HEK293 (cell line): Measurements from ENCODE around the gene KCNQ1.

Experiments used
- CTCF ChIA-PET: fragments of 350-600 bp; formaldehyde crosslinking; extraction: SDS; loops from one replicate; lab custom pipeline; 2021; ENCODE audit warnings: antibody characterized with exemption; lab: Yijun Ruan, JAX
- POLR2A ChIA-PET: fragments of 300-600 bp; formaldehyde crosslinking; extraction: SDS; loops from one replicate; lab custom pipeline; 2020; ENCODE audit warnings: antibody characterized with exemption, inconsistent platforms; lab: Yijun Ruan, JAX
- H3K27ac ChIP-seq: fragments of 200-500 bp; sonication (Bioruptor generic); 2 replicates; pipeline ENCODE4 v1.5.1; 2014; ENCODE audit warnings: low read depth, low read length, control low read depth, inconsistent platforms; ENCODE audit errors: extremely low read depth
- H3K36me3 ChIP-seq, 2 experiments: fragments of 200-500 bp in 1 of 2; sonication (Bioruptor generic) in 1 of 2; 1 replicate in 1 of 2; 2 replicates in 1 of 2; pipeline ENCODE4 v1.5.1; 2014 to 2017; ENCODE audit warnings: inconsistent platforms in 2 of 2, low read length in 2 of 2; ENCODE audit not compliant: control insufficient read depth in 2 of 2, insufficient read depth in 1 of 2
- H3K4me1 ChIP-seq: fragments of 200-500 bp; sonication (Bioruptor generic); 2 replicates; pipeline ENCODE4 v1.5.1; 2014; ENCODE audit warnings: mild to moderate bottlenecking, low read length, inconsistent platforms; ENCODE audit not compliant: control insufficient read depth, insufficient read depth
- H3K4me3 ChIP-seq: 2 replicates; pipeline ENCODE4 v1.5.1; 2011; ENCODE audit warnings: low read depth, mild to moderate bottlenecking, control low read depth, low read length, moderate library complexity
- H3K9me3 ChIP-seq: fragments of 200-500 bp; sonication (Bioruptor generic); 2 replicates; pipeline ENCODE4 v1.5.1; 2014; ENCODE audit warnings: low read depth, low read length, inconsistent platforms; ENCODE audit not compliant: control insufficient read depth, insufficient read depth
- EGR2 ChIP-seq: fragments of 450-650 bp; formaldehyde crosslinking; IDR thresholded peaks from 2 replicates; pipeline ENCODE4 v1.5.1; 2016; ENCODE audit warnings: low read depth, missing biosample characterization, missing genetic modification characterization
- GLIS2 ChIP-seq: fragments of 450-650 bp; formaldehyde crosslinking; IDR thresholded peaks from 2 replicates; pipeline ENCODE4 v1.5.1; 2016; ENCODE audit warnings: missing biosample characterization, missing genetic modification characterization
- HOXD13 ChIP-seq: sonication (generic); formaldehyde crosslinking; IDR thresholded peaks from 2 replicates; pipeline ENCODE4 v1.8.0; 2022; ENCODE audit warnings: missing genetic modification reagents, borderline replicate concordance
- PRDM4 ChIP-seq: fragments of 450-650 bp; formaldehyde crosslinking; IDR thresholded peaks from 2 replicates; pipeline ENCODE4 v1.5.1; 2017; ENCODE audit warnings: missing biosample characterization, missing genetic modification characterization
- RBAK ChIP-seq: fragments of 450-650 bp; formaldehyde crosslinking; IDR thresholded peaks from 2 replicates; pipeline ENCODE4 v1.5.1; 2016; ENCODE audit warnings: missing biosample characterization, missing genetic modification characterization
- SP7 ChIP-seq: fragments of 450-650 bp; formaldehyde crosslinking; IDR thresholded peaks from 2 replicates; pipeline ENCODE4 v1.5.1; 2016; ENCODE audit warnings: missing biosample characterization, missing genetic modification characterization
- ZBTB20 ChIP-seq: fragments of 450-650 bp; formaldehyde crosslinking; IDR thresholded peaks from 2 replicates; pipeline ENCODE4 v1.5.1; 2016; ENCODE audit warnings: missing biosample characterization, missing genetic modification characterization
- ZIC2 ChIP-seq: fragments of 450-650 bp; formaldehyde crosslinking; IDR thresholded peaks from 2 replicates; pipeline ENCODE4 v1.5.1; 2016; ENCODE audit warnings: missing biosample characterization, missing genetic modification characterization
- ZNF112 ChIP-seq: fragments of 450-650 bp; formaldehyde crosslinking; IDR thresholded peaks from 2 replicates; pipeline ENCODE4 v1.5.0; 2017; ENCODE audit warnings: missing biosample characterization, missing genetic modification characterization
- ZNF121 ChIP-seq: fragments of 450-650 bp; formaldehyde crosslinking; IDR thresholded peaks from 2 replicates; pipeline ENCODE4 v1.5.1; 2016; ENCODE audit warnings: missing biosample characterization, missing genetic modification characterization
- ZNF175 ChIP-seq: fragments of 450-650 bp; formaldehyde crosslinking; IDR thresholded peaks from 2 replicates; pipeline ENCODE4 v1.5.1; 2016; ENCODE audit warnings: missing biosample characterization, missing genetic modification characterization
- ZNF274 ChIP-seq, 2 experiments: fragments of 200-500 bp in 1 of 2; fragments of 450-650 bp in 1 of 2; sonication (Bioruptor generic) in 1 of 2; formaldehyde crosslinking in 1 of 2; IDR thresholded peaks; 2 replicates each; pipeline versions ENCODE4 v1.5.1 to v1.6.1; 2014 to 2016; ENCODE audit warnings: borderline replicate concordance in 1 of 2, inconsistent platforms in 1 of 2, low read length in 1 of 2, missing biosample characterization in 1 of 2, missing genetic modification characterization in 1 of 2
- ZNF398 ChIP-seq: fragments of 450-650 bp; formaldehyde crosslinking; IDR thresholded peaks from 2 replicates; pipeline ENCODE4 v1.5.1; 2017; ENCODE audit warnings: missing biosample characterization, missing genetic modification characterization
- ZNF404 ChIP-seq: fragments of 450-650 bp; formaldehyde crosslinking; IDR thresholded peaks from 2 replicates; pipeline ENCODE4 v1.5.1; 2017; ENCODE audit warnings: missing biosample characterization, missing genetic modification characterization
- ZNF416 ChIP-seq: fragments of 450-650 bp; formaldehyde crosslinking; IDR thresholded peaks from 2 replicates; pipeline ENCODE4 v1.5.1; 2016; ENCODE audit warnings: missing biosample characterization, missing genetic modification characterization
- ZNF433 ChIP-seq: fragments of 450-650 bp; formaldehyde crosslinking; IDR thresholded peaks from 2 replicates; pipeline ENCODE4 v1.5.1; 2016; ENCODE audit warnings: missing biosample characterization, missing genetic modification characterization, low read depth
- ZNF48 ChIP-seq: fragments of 450-650 bp; formaldehyde crosslinking; IDR thresholded peaks from 2 replicates; pipeline ENCODE4 v1.5.1; 2016; ENCODE audit warnings: missing biosample characterization, missing genetic modification characterization
- ZNF501 ChIP-seq: fragments of 450-650 bp; formaldehyde crosslinking; IDR thresholded peaks from 2 replicates; pipeline ENCODE4 v1.5.1; 2016; ENCODE audit warnings: missing biosample characterization, missing genetic modification characterization
- ZNF530 ChIP-seq: fragments of 450-650 bp; formaldehyde crosslinking; IDR thresholded peaks from 2 replicates; pipeline ENCODE4 v1.5.1; 2016; ENCODE audit warnings: low read depth, missing biosample characterization, missing genetic modification characterization
- ZNF544 ChIP-seq: fragments of 450-650 bp; formaldehyde crosslinking; IDR thresholded peaks from 2 replicates; pipeline ENCODE4 v1.5.0; 2017; ENCODE audit warnings: missing biosample characterization, missing genetic modification characterization
- ZNF558 ChIP-seq: fragments of 450-650 bp; formaldehyde crosslinking; IDR thresholded peaks from 2 replicates; pipeline ENCODE4 v1.5.1; 2016; ENCODE audit warnings: missing biosample characterization, missing genetic modification characterization
- ZNF623 ChIP-seq: fragments of 450-650 bp; formaldehyde crosslinking; IDR thresholded peaks from 2 replicates; pipeline ENCODE4 v1.5.1; 2016; ENCODE audit warnings: missing biosample characterization, missing genetic modification characterization
- ZNF629 ChIP-seq: fragments of 450-650 bp; formaldehyde crosslinking; IDR thresholded peaks from 2 replicates; pipeline ENCODE4 v1.5.1; 2017; ENCODE audit warnings: missing biosample characterization, missing genetic modification characterization
- ZNF658 ChIP-seq: fragments of 450-650 bp; formaldehyde crosslinking; IDR thresholded peaks from 2 replicates; pipeline ENCODE4; 2016; ENCODE audit warnings: missing biosample characterization, missing genetic modification characterization
- ZNF776 ChIP-seq: fragments of 450-650 bp; formaldehyde crosslinking; IDR thresholded peaks from 2 replicates; pipeline ENCODE4 v1.5.0; 2017; ENCODE audit warnings: missing biosample characterization, missing genetic modification characterization, borderline replicate concordance
- ZNF830 ChIP-seq: fragments of 450-650 bp; IDR thresholded peaks from 2 replicates; pipeline ENCODE4 v1.5.0; 2018; ENCODE audit warnings: missing biosample characterization, missing genetic modification characterization, low read depth, mild to moderate bottlenecking, moderate library complexity
- ZSCAN23 ChIP-seq: fragments of 450-650 bp; formaldehyde crosslinking; IDR thresholded peaks from 2 replicates; pipeline ENCODE4 v1.5.1; 2016; ENCODE audit warnings: missing biosample characterization, missing genetic modification characterization
- ZSCAN4 ChIP-seq: fragments of 450-650 bp; formaldehyde crosslinking; IDR thresholded peaks from 2 replicates; pipeline ENCODE4 v1.5.1; 2017; ENCODE audit warnings: missing biosample characterization, missing genetic modification characterization
- ZXDB ChIP-seq: fragments of 450-650 bp; formaldehyde crosslinking; IDR thresholded peaks from 2 replicates; pipeline ENCODE4 v1.5.1; 2016; ENCODE audit warnings: missing biosample characterization, missing genetic modification characterization
- TF ChIP-seq, protein P1 (sequence below): fragments of 450-650 bp; formaldehyde crosslinking; IDR thresholded peaks from 2 replicates; pipeline ENCODE4 v1.5.1; 2016; ENCODE audit warnings: missing biosample characterization, missing genetic modification characterization

KCNQ1 gene

DNA sequence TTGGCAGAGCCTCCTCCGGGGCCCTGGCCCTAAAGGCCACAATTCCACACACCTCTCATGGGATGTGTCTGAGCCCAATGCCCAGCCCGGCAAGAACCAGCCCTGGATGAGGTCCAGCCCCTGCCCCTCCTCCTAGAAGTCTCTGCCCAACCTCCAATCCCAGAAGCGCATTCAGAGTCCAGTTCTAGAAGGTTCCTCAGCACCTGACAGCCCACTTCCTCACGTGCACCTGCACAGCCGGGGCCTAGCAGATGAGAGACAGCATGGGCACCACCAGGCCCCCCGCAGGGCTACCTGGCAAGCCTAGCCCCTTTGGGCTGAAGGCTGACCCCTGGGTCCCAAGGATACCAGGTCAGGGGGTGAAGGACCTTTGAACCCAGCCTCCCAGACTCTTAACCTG, 452.2 kb downstream of the KCNQ1 start:
- TF ChIP-seq ZNF623 (tag by site-specific recombination) (no peak), ZXDB (tag by site-specific recombination) (no peak), ZNF398 (no peak), ZNF558 (tag by site-specific recombination) (no peak), ZNF404 (tag by site-specific recombination) (no peak), ZNF776 (tag by site-specific recombination) (no peak), ZNF433 (tag by site-specific recombination) (no peak), ZNF501 (no peak), ZNF175 (tag by site-specific recombination) (no peak), RBAK (tag by site-specific recombination) (no peak)
- TF ChIP-seq, protein P1, sequence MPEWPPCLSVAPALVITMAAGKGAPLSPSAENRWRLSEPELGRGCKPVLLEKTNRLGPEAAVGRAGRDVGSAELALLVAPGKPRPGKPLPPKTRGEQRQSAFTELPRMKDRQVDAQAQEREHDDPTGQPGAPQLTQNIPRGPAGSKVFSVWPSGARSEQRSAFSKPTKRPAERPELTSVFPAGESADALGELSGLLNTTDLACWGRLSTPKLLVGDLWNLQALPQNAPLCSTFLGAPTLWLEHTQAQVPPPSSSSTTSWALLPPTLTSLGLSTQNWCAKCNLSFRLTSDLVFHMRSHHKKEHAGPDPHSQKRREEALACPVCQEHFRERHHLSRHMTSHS (tag by site-specific recombination): no peak
- Histone ChIP-seq H3K9me3 (no peaks in the 10 kb centered on the region), H3K27ac (no peak overlapping the region), H3K4me1 (no peaks in the 10 kb centered on the region), H3K4me3 (no peak overlapping the region), H3K36me3 (no peaks in the 10 kb centered on the region)
- ChIA-PET POLR2A (interaction anchor here (0.6 kb wide), 1 partner anchor 32 kb away, joined by 3 read pairs; the partner anchor contains the start of gene PHLDA2), CTCF (interaction anchor here (16.8 kb wide), 1 partner anchor 364 kb away, joined by 456 read pairs; no protein-coding TSS in a partner anchor)

DNA sequence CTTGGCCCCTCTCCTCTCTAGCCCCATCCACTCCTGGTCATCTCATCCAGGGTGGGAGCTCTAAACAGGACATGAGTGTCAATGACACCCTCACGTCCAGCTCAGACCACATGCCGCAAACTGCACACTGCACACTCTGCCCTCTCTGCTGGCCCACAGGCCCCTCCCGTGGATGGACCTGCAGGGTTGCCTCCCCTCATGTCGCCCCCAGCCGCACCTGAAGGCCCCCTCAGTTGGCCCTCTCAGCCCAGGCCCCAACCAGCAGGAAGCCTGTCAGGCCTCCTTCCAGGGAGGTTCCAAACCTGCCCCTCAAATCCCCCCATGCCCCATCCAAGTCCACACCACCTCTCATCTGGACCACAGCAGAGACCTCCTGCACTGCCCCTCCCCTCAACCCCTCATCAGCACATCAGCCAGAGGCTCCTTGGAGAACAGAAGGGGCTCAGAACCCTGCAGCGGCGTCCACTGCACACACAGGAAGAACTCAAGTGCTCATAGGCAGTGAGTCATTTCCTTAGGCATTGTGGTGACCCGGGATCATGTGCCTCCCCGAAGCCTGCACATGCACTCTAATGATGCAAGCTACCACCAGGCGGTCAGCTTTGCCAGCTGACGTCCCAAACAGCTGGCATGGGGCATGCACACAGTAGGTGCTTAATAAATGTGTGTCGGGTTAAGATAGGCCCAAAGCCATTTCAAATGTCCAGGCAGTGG, 453.7 kb downstream of the KCNQ1 start:
- H3K4me1 ChIP-seq: no peaks in the 10 kb centered on the region
- H3K27ac ChIP-seq: no peak overlapping the region
- H3K9me3 ChIP-seq: no peaks in the 10 kb centered on the region
- ChIA-PET CTCF (interaction anchor here (0.6 to 1.3 kb wide), 3 partner anchors 11 to 444 kb away, joined by 3 to 5 read pairs (median 5); no protein-coding TSS in a partner anchor), POLR2A (interaction anchor here (1.0 to 1.2 kb wide), 2 partner anchors 22 to 31 kb away, joined by 3 to 6 read pairs; partner anchors contain the start of gene PHLDA2)
- no peaks in the 10 kb centered on the region for H3K36me3 ChIP-seq
- H3K4me3 ChIP-seq: no peak overlapping the region
- no peak for TF ChIP-seq ZNF112 (tag by site-specific recombination)
- peak; percentile 61 for TF ChIP-seq ZNF629 (tag by site-specific recombination)
- no peak for TF ChIP-seq ZSCAN23 (tag by site-specific recombination)
- TF ChIP-seq SP7 (tag by site-specific recombination): no peak; the same call in 1 of the 2 replicates
- peak; percentile 41; the same call in 1 of the 2 replicates for TF ChIP-seq GLIS2 (tag by site-specific recombination)
- no peak for TF ChIP-seq EGR2
- TF ChIP-seq HOXD13 (CRISPR knock-in tag): no peak
- TF ChIP-seq ZNF776 (tag by site-specific recombination): no peak
- no peak for TF ChIP-seq ZNF416
- no peak for TF ChIP-seq ZNF274 (IDR thresholded peaks at IDR 0.05; ENCODE audit: low read length)
- no peak for TF ChIP-seq ZNF274 (tag by site-specific recombination; IDR thresholded peaks at IDR 0.05; ENCODE audit: borderline replicate concordance)
- TF ChIP-seq ZBTB20 (tag by site-specific recombination): no peak
- no peak for TF ChIP-seq ZNF530
- TF ChIP-seq ZIC2: peak; percentile 63
- TF ChIP-seq ZNF121 (tag by site-specific recombination): no peak
- TF ChIP-seq ZNF48 (tag by site-specific recombination): no peak
- no peak for TF ChIP-seq ZNF658
- no peak for TF ChIP-seq ZNF830
- no peak for TF ChIP-seq PRDM4 (tag by site-specific recombination)
- no peak for TF ChIP-seq ZNF544 (tag by site-specific recombination)
- 0 out of 2 replicates have a peak, but pooled peaks have one; percentile 29 for TF ChIP-seq ZSCAN4 (tag by site-specific recombination)
